OCI-LY7 (cell line): ENCODE results near the gene HIVEP3.

Experiments used
- CTCF ChIP-seq: fragments of 200-600 bp; sonication (generic); conservative IDR thresholded peaks from 2 replicates; pipeline ENCODE4 v1.5.1; 2014; ENCODE audit warnings: mild to moderate bottlenecking, antibody characterized with exemption, low read length, moderate library complexity, mixed read lengths
- EZH2phosphoT487 ChIP-seq: fragments of 200-600 bp; sonication (generic); IDR thresholded peaks from 2 replicates; pipeline ENCODE4 v1.6.1; 2018; ENCODE audit warnings: low read depth, borderline replicate concordance, mild to moderate bottlenecking, mixed run types, antibody characterized with exemption, low read length, moderate library complexity, mixed read lengths

GRCh38 chr1:41848216-41848952 is 70.3 kb downstream of the HIVEP3 start:
- no peak for TF ChIP-seq CTCF
- TF ChIP-seq EZH2phosphoT487: no peak
